K562 (cell line): ENCODE results near the gene RIC8B.

Experiments used
- BRCA1 ChIP-seq, 2 experiments: fragments of 450-650 bp in 1 of 2; sonication (generic) in 1 of 2; formaldehyde crosslinking in 1 of 2; IDR thresholded peaks; 2 replicates each; pipeline versions ENCODE4 v1.5.0 to v1.6.1; 2017 to 2020; ENCODE audit warnings: mild to moderate bottlenecking in 1 of 2, missing genetic modification reagents in 1 of 2
- CBX5 ChIP-seq: IDR thresholded peaks from 2 replicates; pipeline ENCODE4 v1.6.1; 2014; ENCODE audit warnings: low read depth, borderline replicate concordance
- FOXA1 ChIP-seq: fragments of 450-650 bp; IDR thresholded peaks from 2 replicates; pipeline ENCODE4 v1.6.1; 2016; ENCODE audit warnings: mild to moderate bottlenecking, borderline replicate concordance
- GABPA ChIP-seq: fragments of 200-800 bp; sonication (Bioruptor generic); conservative IDR thresholded peaks from 2 replicates; pipeline ENCODE4 v1.6.1; 2016; ENCODE audit warnings: low read depth, missing genetic modification characterization, missing compliant biosample characterization
- GATAD2A ChIP-seq: fragments of 450-650 bp; IDR thresholded peaks from 2 replicates; pipeline ENCODE4 v1.6.1; 2017
- NBN ChIP-seq: fragments of 450-650 bp; IDR thresholded peaks from 2 replicates; pipeline ENCODE4 v1.6.1; 2016; ENCODE audit warnings: low read depth, mild to moderate bottlenecking
- NFATC3 ChIP-seq: fragments of 450-650 bp; IDR thresholded peaks from 2 replicates; pipeline ENCODE4 v1.6.1; 2017; ENCODE audit warnings: mild to moderate bottlenecking
- NFE2 ChIP-seq: IDR thresholded peaks from 2 replicates; pipeline ENCODE4 v1.6.1; 2014; ENCODE audit warnings: antibody characterized with exemption, low read depth
- ZNF282 ChIP-seq: sonication (generic); formaldehyde crosslinking; IDR thresholded peaks from 2 replicates; pipeline ENCODE4 v1.8.1; 2023; ENCODE audit warnings: missing genetic modification reagents
- TF ChIP-seq, protein P1 (sequence below), 3 experiments: IDR thresholded peaks in 2 of 3; conservative IDR thresholded peaks in 1 of 3; 2 replicates each; pipeline ENCODE4 v1.5.1; 2011 to 2012; ENCODE audit warnings: low read length in 3 of 3, mild to moderate bottlenecking in 3 of 3, control low read depth in 2 of 3, improper control_type of control experiment in 1 of 3, inconsistent platforms in 1 of 3, low read depth in 1 of 3, mixed read lengths in 1 of 3, moderate library complexity in 1 of 3; ENCODE audit not compliant: insufficient read depth in 2 of 3
- TF ChIP-seq, protein P2 (sequence below): fragments of 450-650 bp; formaldehyde crosslinking; IDR thresholded peaks from 2 replicates; pipeline ENCODE4 v1.4.0; 2022; ENCODE audit warnings: missing genetic modification characterization
- TF ChIP-seq, protein P3 (sequence below): sonication (generic); formaldehyde crosslinking; IDR thresholded peaks from 2 replicates; pipeline ENCODE4 v1.8.1; 2023; ENCODE audit warnings: mild to moderate bottlenecking, missing genetic modification reagents
- TF ChIP-seq, protein P4 (sequence below): sonication (generic); formaldehyde crosslinking; IDR thresholded peaks from 2 replicates; pipeline ENCODE4 v1.9.0; 2022; ENCODE audit warnings: mild to moderate bottlenecking, missing genetic modification reagents

DNA sequence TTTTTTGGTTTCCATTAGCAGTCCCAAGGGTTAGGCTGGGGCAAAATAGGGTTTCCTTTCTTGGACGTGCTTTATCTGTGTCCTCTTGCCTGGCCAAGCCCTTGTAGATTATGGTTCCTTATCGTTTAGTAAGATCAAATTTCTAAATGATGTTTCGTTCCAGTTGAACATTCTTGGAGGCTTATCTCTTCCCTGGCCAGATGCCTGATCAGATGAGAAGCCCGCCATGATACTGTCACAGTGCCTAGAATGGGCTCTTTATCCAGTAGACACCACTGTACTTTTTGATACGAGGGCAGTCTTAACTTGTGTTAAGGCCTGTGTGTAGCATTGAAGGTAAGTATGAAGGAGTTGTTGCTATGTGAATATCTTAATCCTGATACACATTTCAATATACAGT, 105.1 kb downstream of the RIC8B start:
- TF ChIP-seq NFE2: no peak
- TF ChIP-seq, protein P1, sequence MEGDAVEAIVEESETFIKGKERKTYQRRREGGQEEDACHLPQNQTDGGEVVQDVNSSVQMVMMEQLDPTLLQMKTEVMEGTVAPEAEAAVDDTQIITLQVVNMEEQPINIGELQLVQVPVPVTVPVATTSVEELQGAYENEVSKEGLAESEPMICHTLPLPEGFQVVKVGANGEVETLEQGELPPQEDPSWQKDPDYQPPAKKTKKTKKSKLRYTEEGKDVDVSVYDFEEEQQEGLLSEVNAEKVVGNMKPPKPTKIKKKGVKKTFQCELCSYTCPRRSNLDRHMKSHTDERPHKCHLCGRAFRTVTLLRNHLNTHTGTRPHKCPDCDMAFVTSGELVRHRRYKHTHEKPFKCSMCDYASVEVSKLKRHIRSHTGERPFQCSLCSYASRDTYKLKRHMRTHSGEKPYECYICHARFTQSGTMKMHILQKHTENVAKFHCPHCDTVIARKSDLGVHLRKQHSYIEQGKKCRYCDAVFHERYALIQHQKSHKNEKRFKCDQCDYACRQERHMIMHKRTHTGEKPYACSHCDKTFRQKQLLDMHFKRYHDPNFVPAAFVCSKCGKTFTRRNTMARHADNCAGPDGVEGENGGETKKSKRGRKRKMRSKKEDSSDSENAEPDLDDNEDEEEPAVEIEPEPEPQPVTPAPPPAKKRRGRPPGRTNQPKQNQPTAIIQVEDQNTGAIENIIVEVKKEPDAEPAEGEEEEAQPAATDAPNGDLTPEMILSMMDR (IDR thresholded peaks at IDR 0.05 in 2 of 3, conservative IDR thresholded peaks at IDR 0.05 in 1 of 3; ENCODE audit: insufficient read depth in 2 of 3, low read depth in 1 of 3, low read length in 3 of 3): no peak
- TF ChIP-seq, protein P2, sequence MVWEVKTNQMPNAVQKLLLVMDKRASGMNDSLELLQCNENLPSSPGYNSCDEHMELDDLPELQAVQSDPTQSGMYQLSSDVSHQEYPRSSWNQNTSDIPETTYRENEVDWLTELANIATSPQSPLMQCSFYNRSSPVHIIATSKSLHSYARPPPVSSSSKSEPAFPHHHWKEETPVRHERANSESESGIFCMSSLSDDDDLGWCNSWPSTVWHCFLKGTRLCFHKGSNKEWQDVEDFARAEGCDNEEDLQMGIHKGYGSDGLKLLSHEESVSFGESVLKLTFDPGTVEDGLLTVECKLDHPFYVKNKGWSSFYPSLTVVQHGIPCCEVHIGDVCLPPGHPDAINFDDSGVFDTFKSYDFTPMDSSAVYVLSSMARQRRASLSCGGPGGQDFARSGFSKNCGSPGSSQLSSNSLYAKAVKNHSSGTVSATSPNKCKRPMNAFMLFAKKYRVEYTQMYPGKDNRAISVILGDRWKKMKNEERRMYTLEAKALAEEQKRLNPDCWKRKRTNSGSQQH (CRISPR knock-in tag): no peak
- TF ChIP-seq BRCA1 (IDR thresholded peaks at IDR 0.05): no peak
- no peak for TF ChIP-seq BRCA1 (CRISPR knock-in tag; IDR thresholded peaks at IDR 0.05)
- TF ChIP-seq, protein P3, sequence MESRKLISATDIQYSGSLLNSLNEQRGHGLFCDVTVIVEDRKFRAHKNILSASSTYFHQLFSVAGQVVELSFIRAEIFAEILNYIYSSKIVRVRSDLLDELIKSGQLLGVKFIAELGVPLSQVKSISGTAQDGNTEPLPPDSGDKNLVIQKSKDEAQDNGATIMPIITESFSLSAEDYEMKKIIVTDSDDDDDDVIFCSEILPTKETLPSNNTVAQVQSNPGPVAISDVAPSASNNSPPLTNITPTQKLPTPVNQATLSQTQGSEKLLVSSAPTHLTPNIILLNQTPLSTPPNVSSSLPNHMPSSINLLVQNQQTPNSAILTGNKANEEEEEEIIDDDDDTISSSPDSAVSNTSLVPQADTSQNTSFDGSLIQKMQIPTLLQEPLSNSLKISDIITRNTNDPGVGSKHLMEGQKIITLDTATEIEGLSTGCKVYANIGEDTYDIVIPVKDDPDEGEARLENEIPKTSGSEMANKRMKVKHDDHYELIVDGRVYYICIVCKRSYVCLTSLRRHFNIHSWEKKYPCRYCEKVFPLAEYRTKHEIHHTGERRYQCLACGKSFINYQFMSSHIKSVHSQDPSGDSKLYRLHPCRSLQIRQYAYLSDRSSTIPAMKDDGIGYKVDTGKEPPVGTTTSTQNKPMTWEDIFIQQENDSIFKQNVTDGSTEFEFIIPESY (CRISPR knock-in tag): no peak
- TF ChIP-seq, protein P4, sequence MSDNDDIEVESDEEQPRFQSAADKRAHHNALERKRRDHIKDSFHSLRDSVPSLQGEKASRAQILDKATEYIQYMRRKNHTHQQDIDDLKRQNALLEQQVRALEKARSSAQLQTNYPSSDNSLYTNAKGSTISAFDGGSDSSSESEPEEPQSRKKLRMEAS: no peak
- no peak for TF ChIP-seq GATAD2A
- TF ChIP-seq NBN: no peak
- TF ChIP-seq CBX5: no peak
- no peak for TF ChIP-seq GABPA (tag)
- no peak for TF ChIP-seq FOXA1
- no peak for TF ChIP-seq ZNF282 (CRISPR knock-in tag)
- no peak for TF ChIP-seq NFATC3
